RCC 7860 (cell line): Measurements from ENCODE around the gene PDF.
"Not testable (repeated sequence)": the region's sequence is repeated elsewhere in the genome, so short reads cannot be mapped to it uniquely, and the experiment has no call there.

Experiments
- DNase-seq: peaks from one replicate; pipeline ENCODE4 v3.0.0-alpha.2; 2015; ENCODE audit warnings: low spot score
- FAIRE-seq: peaks from 2 replicates; lab custom pipeline; 2012; peaks lifted over from hg19 to GRCh38; lab: Jason Lieb, UNC

The PDF gene

DNA sequence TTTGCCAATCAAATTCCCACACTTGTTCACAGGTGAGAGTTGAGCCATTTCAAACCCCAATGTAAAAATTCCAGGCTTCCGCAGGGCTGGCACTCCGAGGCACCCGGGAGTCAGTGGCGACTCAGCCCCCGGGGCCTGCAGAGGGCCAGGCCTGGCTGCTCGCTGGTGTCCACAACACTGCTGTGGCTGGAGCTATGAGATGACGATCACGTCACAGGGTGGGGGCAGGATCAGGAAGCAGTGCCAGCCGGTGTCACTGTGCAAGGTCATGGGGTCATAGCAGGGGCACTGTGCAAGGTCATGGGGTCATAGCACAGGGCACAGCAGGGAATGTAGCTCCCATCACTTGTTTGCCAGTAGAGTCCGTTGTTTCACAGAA, 11.5 kb downstream of the PDF start:
- FAIRE-seq (no peak), DNase-seq (no peak)

DNA sequence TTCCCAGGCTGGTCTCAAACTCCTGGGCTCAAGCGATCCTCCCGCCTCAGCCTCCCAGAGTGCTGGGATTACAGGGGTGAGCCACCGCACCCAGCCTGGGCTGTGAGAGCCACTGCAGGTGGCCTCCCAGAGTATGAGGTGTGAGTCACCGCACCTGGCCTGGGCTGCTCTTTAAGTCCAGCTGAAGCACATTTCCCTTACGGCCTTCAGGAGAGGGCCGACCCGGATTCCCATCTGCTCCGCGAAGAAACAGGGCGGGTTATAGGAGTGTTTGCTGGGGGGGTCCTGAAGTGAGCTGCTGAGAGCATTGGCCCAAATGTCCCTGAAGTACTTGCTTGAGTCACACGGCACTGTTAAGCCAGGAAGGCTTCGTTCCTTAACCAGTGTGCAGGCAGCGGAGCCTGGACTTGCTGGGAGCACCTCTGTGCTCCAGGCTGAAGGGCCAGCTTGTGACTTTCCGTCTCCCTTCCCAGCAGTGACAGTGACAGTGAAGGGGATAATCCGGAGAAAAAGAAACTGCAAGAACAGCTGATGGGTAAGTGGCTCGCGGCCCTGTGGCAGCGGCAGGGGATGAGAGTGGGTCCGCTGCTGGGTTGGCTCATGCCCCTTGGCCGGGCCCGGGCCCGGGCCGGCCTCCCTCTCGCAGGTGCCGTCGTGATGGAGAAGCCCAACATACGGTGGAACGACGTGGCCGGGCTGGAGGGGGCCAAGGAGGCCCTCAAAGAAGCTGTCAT, 12.0 kb downstream of the PDF start:
- FAIRE-seq = no peak
- no peak for DNase-seq

DNA sequence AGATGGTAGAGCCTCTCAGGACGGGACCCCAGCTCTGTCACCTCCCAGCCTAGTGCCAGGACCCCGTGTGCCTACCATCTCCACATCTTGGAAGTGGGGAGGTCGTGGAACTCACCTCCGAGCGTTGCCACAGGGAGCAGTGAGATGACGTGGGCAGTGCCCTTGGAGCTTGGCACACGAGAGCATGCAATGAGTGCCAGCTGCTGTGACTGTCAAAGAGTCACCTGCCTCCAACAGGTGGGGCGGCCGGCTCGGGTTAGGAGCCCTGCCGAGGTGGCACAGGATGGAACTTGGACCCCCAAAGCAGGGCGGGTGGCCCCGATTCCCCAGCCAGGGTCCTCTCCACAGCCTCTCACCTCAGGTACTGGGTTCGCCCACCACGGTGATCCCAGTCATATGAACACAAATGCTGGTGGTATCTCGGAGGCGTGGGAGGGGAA, 13.8 kb downstream of the PDF start:
- FAIRE-seq (no peak), DNase-seq (no peak)

DNA sequence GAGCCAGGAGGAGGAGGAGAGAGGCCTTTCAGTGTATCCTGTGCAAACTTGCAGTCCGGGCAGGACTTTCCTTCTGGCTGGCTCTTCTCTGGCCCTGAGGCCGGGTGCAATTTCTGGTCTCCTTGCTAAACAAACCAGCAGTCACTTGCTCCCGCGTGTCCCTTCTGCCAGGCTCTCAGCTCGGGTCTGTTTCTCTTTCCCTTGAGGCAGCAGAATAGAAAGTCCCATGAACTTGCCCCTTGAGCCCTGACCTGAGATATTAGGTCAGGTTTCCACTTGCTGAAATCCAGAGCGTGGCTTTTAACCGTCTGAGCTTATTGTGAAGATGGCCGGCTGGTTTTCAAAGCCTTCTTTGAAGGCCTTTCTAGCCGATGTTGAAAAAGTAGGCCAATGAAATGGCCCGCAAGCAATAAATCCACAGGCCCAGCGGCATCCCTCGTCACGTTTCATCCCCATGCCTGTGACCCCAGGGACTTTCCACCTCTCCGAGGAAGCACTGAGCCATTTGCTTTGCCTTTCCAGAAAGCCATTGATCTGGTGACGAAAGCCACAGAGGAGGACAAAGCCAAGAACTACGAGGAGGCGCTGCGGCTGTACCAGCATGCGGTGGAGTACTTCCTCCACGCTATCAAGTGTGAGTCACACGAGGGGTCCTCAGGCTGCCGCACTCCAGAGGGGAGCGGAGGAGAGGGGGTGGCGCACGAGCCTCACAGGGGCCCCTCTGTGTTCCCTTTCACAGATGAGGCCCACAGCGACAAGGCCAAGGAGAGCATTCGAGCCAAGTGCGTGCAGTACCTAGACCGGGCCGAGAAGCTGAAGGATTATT, 14.7 kb downstream of the PDF start:
- no peak for DNase-seq
- no peak for FAIRE-seq

DNA sequence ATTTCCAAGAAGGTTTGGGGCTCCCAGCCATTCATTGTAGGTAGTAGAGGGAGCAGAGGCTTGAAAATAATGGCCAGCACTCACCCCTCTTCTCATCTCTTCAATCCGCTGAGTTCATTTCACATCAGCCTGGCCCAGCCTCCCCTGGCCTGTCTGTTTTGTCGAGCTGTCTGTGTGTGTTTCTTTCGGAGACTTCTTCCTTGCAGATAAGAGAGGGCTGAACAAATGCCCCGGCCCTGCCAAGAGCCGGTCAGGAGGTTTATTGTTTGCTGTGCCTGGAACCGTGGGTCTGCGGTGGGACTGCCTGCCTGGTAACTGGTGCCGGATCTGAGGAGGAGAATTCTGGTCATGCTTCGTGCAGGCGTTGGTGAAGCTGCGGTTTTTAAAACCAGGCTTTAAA, 15.9 kb downstream of the PDF start:
- FAIRE-seq = no peak

DNA sequence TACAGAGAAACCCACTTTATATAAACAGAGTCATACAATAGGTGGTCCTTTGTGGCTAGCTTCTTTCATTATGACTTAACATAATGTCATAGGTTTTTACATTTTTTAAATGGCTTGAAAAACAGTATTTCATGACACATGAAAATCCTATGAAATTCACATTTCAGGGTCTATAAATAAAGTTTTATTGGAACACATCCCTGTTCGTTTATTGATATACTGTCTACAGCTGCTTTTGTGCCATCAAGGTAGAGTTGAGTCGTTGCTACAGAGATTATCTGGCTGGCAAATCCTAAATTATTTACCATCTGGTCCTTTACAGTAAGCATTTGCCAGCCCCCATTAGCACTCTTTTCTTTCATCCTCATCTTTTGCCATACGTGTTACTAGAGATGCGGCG, 16.9 kb downstream of the PDF start:
- FAIRE-seq (no peak), DNase-seq (no peak)

More for the DNA sequence above, 15.9 kb downstream of the PDF start:
- DNase-seq = no peak

DNA sequence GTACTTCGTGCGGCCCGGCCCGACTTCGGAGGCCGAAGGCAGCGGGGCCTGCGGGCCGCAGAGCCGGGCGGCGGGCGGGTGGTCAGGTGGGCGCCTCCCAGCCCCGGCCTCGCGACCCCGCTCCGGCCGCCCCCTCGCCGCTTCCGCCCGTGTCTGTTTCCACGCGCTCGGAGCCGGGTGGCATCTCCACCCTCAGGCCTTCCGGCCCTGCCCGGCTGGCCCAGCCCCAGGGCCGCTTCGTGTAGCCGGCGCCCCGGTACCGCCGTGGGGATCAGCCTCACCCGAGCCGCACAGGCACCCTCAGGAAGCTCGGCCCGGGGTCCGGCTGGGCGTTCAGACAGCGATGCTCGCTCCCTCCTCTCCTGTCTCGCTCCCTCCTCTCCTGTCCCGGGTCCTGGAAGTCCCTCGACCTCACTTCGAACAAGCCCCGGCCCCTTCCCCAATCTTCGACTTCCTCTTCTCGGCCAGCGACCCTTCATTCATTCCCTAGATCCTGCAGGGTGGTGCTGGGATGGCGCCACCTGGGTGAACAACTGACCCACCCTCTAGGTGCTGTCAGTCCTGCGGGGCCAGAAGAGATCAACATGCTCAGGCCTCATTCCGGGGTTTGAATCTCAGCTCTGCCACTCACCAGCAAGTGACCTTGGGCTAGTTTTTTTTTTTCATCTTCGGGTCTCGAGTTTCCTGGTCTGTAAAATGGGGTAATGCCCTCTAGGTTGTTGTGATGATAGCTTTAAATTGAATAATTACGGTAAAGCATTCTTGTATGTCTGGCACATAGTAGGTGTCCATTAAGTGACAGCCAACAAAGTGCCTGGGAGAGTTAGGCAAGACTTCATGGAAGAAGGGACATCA, 18.6 kb downstream of the PDF start:
- no peak for FAIRE-seq
- peak; percentile 12 for DNase-seq

DNA sequence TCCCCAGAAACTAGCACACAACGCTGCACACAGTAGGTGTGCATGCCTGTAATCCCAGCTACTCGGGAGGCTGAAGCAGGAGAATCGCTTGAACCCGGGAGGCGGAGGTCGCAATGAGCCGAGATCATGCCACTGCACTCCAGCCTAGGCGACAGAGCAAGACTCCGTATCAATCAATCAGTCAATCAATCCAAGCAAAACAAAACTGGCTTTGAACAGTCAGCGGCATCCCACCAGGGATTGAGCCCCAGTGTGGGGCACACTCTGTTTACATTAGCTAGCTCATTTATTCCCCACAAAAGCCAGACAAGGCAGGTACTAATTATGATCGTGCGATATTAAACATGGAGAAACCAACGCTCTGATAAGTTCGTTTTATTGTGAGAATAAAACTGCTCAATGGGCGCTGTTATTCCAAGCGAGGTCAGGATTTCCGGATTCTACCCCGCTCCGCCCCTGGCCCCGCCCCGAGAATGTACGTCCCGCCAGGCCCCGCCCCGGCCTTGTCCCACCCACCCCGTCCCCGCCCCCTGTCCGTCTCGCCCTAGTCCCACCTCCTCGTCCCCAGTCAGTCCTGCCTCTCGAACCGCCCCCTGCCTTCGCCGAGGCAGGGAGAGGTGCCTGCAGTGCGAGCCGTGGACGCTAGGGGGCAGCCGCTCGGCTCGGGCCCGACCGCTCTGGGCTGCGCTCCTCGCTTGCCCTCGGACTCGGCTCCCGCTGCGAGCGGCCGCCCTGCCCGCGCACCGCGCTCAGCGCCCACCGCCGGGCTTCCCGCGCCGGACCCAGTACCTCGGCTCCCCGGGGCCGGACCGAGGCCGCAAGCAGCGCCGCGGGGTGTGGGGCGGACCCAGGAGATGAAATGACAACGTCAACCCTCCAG, 19.5 kb downstream of the PDF start, which contains the start of gene VPS4A:
TSS of gene VPS4A (plus strand) at position 698 of the 880 bp plus-strand sequence. CDS start at position 860, 162 bp downstream.
- FAIRE-seq = no peak
- peak; percentile 90 for DNase-seq

DNA sequence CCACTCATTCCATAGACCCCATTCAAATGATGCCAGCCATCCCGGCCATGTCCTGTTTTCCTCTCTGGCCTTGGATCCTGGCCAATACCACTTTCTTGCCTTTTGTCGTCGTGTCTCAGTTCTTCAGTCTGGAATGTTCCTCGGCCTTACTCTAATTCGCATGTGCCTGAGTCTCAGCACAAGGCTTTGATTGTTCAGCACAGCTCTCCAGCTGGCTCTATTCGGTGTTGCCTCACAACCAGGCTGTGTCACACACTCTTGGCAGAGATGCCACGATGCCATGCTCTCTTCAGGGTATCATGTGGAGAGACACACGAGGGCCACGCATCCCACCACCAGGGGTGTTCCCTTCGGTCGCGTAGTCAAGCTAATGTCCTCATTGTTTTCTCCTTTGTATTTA, 21.1 kb downstream of the PDF start:
- FAIRE-seq = no peak

DNA sequence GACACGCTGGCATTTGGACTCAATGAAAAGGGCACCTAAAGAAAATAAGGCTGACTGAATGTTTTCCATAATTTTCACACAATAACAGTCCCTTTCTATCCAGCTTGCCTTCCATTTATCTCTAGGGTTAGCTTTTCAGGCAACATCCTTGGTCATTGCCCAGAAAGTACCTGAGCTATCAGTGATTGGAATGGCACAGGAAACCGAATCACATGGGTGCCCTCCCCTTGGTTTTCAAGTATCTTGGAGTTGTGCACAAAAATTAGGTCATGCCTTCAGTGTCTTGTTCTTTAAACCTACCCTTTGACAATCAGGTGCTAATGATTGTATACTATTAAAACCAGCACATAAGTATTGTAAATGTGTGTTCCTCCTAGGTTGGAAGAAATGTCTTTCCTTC, 22.5 kb downstream of the PDF start:
- FAIRE-seq (no peak), DNase-seq (no peak)

More for the DNA sequence above, 21.1 kb downstream of the PDF start:
- DNase-seq = no peak

DNA sequence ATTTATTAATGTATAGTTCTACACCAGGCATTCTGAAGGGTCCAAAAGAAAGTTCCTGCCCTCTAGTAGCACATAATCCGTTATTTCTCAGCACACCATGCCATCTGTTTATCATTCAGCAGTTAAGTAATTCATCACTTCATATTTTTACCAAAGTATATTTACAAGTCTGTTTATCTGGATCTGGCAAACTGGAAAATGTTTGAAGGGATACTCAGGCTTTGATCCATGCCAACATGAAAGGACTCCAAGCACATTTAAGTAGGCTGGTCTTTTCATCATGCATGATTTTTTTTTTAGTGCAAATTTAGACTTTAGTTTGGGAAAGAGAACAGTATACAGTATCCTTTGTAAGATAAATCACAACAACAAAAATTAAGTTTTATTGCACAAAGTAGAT, 23.3 kb downstream of the PDF start:
- FAIRE-seq (no peak), DNase-seq (no peak)

DNA sequence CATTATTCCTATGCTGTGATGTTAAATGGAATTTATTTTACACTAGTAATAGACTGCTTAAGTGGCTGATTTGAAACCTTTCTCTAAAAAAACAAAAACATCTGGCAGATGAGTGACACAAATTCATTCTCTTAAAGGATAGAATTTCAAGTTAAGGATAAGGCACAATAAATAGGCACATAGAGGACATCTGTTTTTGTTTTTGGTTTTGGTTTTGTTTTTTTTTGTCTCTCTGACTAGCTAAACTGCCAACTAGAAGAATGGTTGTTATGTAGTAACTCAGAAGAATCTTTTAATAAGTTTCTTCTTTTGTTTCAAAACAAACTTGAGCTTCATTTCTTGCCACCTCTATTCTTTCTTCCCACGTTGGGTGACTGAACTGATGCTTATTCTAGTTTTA, 24.4 kb downstream of the PDF start:
- FAIRE-seq = no peak

DNA sequence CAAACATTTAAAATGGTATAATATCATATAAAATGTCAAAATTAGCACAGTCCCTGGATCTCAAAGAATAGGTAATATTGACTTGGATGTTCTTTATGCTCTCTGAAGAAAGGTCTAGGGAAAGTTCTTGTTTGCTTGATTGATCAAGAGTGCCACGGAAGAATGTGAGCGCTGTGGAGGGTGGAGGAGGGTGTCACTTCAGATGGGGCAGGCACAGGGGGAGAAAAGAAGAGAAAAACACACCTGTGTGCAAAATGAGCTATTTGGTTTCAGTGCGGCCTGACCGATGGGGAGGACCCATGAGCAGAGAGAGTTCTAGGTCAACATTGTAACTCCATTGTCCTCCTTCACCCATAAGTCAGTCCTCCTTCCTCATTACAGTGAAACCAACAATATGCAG, 28.1 kb downstream of the PDF start:
- DNase-seq (no peak), FAIRE-seq (no peak)

More for the DNA sequence above, 24.4 kb downstream of the PDF start:
- DNase-seq = no peak

DNA sequence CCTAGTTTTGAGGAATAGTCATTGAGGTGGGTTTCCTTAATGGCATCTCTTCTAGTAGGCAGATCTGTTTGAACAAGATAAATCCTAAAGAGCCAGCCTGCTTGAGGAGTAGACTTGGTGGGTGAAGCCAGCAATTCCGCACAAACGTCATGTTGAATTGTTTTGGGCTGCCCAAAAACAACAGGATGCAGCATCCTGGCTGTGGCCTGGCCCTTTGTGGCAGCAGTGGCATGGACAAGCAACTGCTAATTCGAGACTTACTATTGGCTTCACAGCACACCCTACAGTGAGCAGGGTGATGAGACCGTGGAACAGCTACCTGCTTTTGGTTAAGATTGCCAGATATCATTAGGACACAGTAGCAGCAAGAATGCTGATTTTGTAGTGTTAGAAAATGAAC, 28.5 kb downstream of the PDF start:
- FAIRE-seq (no peak), DNase-seq (no peak)

DNA sequence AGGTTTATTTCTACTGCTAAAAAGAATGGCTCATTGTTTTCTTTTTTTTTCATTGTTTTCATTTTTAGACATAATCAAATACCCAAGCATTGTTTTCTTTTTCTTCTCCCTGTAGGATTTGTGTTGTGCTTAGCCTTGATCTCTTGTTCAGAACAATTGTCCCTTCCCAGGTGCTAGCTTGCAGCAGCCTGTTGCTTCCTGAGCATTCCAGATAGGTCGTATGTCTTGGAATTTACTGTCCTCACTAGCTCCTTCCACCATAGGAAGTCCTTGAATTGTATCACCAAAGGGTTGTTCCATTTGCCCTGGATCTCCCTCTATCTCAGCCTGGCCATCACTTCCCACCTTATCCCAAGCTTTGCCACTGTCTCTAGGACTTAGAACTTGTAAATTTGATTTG, 29.2 kb downstream of the PDF start:
- no peak for FAIRE-seq
- no peak for DNase-seq

DNA sequence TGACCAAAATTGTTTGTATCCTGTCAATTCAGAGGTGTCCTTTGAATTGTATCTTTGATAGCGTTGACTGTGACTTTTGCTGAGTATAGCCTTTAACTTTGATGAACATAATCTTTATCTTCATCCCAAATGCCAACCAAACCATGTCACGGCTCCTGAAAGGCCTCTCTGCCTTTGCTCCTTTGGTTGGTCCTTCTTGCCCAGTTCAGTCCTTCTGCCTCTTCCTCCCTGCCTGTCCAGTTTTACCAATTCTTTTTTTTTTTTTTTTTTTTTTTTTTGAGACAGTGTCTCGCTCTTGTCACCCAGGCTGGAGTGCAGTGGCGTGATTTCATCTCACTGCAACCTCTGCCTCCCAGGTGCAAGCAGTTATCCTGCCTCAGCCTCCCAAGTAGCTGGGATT, 32.1 kb downstream of the PDF start:
- DNase-seq (no peak), FAIRE-seq (no peak)

DNA sequence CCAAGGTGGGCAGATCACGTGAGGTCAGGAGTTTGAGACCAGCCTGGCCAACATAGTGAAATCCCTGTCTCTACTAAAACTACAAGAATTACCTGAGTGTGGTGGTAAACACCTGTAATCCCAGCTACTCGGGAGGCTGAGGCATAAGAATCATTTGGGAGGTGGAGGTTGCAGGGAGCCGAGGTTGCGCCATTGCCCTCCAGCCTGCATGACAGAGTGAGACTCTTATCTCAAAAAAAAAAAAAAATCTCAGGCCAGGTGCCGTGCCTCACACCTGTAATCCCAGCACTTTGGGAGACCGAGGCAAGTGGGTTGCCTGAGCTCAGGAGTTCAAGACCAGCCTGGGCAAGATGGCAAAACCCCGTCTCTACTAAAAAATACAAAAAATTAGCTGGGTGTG, 33.6 kb downstream of the PDF start:
- DNase-seq = not testable (repeated sequence)

DNA sequence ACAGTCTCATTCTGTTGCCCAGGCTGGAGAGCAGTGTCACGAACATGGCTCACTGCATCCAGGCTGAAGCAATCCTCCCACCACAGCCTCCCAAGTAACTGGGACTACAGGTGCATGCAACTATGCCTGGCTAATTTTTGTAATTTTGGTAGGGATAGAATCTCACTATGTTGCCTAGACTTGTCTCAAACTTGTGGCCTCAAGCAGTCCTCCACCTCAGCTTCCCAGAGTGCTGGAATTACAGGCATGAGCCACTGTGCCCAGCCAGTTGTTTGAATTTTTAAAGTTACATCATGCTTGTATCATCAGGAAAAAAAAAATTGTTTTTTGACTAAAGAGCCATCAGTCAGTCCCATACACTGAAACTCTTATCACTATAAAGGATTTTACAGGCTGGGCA, 36.3 kb downstream of the PDF start:
- FAIRE-seq = no peak

More for the DNA sequence above, 33.6 kb downstream of the PDF start:
- FAIRE-seq = not testable (repeated sequence)

DNA sequence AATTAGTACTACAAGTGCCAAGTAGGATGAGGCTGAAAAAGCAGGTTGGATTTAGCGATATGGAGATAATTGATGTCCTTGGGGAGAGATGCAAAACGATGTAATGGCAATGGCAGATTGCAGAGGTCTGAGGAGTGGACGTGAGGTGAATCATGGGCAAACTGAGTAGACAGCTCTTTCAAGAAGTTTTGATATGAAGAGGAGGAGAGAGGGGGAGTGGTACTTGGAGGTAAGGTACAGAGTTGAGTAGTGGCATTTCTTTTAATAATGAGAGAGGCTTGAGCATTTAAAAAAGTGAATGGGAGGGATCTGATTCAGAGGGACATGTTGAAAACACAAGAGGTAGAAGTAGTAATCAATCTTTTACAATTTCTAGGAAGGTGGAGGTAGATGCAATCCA, 37.0 kb downstream of the PDF start:
- FAIRE-seq = no peak
- no peak for DNase-seq

More for the DNA sequence above, 36.3 kb downstream of the PDF start:
- DNase-seq = no peak

DNA sequence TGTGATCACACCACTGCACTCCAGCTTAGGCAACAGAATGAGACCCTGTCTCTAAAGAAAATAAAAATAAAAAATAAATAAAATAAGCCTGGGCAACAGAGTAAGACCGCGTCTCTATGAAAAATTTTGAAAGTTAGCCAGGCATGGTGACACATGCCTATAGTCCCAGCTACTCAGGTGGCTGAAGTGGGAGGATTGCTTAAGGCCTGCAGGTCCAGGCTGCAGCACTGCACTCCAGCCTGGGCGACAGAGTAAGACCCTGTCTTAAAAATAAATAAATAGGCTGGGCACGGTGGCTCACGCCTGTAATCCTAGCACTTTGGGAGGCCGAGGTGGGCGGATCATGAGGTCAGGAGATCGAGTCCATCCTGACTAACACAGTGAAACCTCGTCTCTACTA, 38.7 kb downstream of the PDF start:
- not testable (repeated sequence) for FAIRE-seq, DNase-seq
